HG02884 (cell line): Measurements from ENCODE around the gene CD8B2.
"Not testable (repeated sequence)": the region's sequence is repeated elsewhere in the genome, so short reads cannot be mapped to it uniquely, and the experiment has no call there.

ENCODE experiments used
- ATAC-seq: cut with Tn5 transposase; IDR thresholded peaks from one replicate; pipeline ENCODE4 v1.9.1; 2021; ENCODE audit warnings: mild to moderate bottlenecking, moderate library complexity; ENCODE audit not compliant: unreplicated experiment

Gene CD8B2

DNA sequence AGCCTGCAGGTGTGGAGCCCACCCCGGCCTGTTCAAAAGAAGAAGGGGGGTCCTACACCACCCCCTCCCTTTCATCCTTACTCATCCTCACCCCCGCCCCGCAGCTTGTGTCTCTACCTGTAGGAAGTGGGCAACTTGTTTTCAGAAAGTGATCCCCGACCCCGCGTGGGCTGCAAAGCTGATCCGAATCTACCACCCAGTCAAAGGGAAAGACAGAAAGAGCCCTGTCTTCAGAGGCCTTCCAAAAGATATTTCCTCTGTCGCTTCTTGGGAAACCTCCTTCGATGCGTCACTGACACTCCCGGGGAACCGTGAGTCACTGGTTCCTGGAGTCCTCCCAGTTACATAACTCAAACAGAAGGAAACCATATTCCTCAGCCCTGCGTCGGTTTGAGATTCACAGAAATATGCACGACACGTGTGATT, 24.3 kb downstream of the CD8B2 start:
- ATAC-seq, result not testable (repeated sequence)

DNA sequence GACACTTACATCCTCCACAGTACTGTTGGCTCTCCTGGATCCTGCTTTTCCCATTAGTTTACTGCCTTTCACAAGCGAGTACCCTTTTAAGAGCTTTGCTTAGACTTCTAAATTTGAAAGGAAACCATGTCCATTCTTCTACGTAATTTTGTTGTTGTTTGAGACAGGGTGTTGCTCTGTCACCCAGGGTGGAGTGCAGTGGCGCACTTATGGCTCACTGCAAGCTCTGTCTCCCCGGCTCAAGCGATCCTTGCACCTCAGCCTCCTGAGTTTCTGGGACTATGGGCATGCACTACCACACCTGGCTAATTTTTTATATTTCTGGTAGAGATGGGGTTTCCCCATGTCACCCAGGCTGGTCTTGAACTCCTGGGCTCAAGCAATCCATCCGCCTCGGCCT, 24.8 kb downstream of the CD8B2 start:
- not testable (repeated sequence) for ATAC-seq

DNA sequence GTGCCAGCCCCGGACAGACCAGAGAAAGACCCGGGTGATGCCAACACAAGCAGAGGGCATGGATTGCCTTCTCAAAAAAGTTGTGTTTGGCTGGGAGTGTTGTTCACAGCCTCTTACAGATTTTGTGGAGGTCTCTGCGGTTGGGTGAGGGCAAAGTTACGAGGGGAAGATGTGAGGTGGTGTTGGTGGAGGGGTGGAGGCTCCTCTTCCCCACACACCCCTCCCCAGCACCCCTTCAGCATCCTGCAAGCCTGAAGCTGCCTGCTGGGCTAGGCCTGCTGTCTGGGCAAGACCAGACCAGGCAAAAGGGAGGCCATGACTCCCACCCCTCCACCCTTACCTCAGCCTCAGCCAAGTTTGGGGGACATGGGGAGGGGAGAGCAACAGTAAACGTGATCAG, 26.2 kb downstream of the CD8B2 start:
- ATAC-seq, result not testable (repeated sequence)

DNA sequence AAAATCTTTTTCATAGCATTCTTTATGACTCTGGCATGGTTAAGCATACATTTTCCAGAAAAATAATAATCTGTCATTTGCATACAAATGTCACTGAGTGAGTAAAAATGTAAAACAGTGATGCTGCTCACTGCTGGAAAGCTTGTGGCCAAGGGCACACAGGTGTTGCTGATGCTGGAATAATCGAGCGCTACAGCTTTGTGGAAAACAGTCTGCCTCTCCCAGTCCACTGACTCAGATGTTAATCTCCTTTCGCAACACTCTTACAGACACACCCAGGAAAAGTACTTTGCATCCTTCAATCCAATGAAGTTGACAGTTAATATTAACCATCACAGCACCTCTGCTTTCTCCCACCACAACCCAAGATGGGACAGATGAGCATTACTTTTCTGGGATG, 27.7 kb downstream of the CD8B2 start:
- not testable (repeated sequence) for ATAC-seq

DNA sequence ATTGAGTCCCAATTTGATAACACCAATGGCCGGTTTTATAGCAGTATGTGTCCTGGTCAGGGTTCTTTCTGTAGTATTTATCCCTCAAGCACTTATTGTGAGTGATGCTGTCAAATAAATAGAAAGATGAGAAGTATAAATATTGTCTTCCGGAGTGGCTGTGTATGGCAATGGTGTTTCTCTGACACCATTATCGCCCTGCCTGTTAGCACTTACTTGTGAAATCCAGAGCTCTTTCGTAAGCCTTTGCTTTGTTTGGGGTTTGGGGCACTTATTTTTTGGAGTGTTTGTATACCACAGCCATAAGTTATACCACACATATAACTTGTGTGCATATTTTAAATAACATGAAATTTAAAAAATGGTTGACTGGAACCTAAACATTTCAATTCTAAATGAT, 29.3 kb downstream of the CD8B2 start:
- no peak for ATAC-seq

DNA sequence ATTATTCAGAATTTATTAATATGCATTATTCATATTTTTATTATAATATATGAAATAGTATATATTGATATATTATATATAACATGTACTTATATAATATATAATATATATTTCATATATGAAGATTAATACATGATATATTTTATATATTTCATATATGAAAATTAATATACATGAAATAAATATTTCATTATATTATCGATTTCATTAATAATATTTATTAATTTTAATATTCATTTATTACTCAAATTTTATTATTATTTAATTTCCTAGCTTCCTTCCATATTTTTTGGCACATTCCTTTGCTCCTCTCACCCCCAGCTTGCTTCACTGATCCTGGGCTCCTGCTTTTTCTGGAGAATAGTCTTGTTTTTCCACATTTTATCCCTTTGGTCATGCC, 29.7 kb downstream of the CD8B2 start:
- ATAC-seq, result no peak

DNA sequence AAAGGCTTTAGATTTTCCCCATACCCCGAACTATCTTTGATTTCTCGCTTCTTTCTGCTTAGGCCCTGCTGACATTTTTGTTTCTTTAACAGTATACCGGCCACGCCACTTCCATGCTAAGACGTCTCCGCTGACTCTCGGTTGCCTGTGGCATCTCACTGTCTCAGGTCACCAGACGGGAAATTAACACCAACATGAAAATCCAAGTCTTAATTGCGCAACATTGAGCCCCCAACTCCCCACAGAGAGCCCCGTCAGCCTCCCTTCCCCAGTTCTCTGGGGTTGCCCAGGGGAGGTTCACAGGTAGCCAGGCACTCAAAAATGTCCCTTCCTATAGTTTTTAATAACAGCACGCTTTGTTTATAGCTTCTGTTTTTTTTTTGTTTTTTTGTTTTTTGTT, 30.2 kb downstream of the CD8B2 start:
- no peak for ATAC-seq

DNA sequence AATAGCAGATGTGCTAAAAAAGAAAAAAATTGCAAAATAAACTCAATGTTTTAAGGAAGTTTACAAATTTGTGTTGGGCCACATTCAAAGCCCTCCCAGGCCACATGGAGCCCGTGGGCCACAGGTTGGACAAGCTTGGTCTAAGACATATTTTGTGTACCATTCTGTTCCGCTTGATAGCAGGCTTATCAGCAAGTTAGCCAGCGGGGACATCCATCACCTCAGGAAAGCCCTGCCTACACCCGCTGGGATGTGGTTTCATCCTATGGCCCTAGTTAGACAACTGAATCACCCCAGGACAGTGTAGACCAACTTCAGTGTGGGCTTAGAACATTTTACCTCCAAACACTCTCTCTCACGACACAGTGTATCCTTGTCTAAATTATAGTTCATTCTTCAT, 32.6 kb downstream of the CD8B2 start:
- ATAC-seq, result no peak

DNA sequence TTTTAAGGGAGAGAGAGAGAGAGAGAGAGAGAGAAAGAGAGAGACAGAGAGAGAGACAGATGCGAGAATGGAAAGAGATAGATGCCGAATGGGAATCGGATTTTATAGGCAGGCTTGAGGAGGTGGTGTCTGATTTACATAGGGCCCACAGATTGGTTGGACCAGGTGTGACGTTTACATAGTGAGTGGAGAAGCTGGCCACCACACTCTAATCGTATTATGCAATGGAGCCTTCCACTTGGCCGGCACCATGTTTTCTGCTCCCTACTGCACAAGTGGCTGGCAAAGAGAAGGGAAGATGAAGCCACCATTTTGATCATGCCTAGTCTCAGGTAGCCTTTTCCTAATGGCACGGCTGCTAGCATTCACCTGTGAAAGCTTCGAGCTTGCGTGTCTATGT, 33.9 kb downstream of the CD8B2 start:
- no peak for ATAC-seq

DNA sequence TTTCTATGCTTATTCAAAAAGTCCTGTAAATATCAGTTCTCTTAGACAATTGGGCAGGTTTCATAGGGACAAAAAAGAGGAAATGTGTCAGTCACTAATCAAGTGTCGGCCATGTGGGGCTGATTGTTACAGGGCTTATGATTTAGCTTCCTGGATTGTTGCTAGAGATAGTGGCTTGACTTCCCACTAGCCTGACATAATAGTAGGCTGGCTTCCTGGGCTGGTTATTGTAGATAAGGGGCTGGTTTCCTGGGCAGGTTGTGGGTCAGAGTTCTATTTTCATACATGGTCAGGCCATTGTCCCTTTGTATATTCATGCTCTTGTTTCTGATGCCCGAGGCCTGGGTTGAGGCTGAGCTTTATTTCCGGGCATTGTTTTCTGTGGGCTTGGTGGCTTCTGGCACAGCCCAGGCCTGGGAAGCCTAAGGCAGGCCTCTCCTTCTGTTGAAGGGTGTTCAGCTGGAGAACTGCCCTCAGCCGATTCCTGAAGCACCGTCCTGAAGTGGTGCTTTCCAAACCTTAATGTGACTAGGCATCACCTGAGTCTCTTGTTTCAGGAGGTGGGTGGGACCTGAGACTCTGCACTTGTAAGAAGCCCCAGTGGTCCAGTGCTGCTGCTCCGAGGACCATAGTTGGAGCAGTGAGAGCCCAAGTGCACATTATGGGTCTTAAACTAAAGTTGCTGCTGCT, 37.0 kb downstream of the CD8B2 start:
- no peak for ATAC-seq

DNA sequence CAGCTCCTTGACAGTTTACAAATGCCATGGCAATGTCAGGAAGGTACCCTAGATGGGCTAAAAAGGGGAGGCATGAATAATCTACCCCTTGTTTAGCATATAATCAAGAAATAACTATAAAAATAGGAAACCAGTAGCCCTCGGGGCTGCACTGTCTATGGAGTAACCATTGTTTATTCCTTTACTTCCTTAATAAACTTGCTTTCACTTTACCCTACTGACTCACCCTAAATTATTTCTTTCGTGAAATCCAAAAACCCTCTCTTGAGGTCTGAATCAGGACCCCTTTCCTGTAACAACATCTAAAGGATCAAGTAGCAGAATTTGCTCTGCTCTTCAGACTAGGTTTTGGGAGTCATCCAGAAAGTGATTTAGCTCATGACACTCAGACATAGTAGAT, 43.7 kb downstream of the CD8B2 start:
- ATAC-seq, result no peak

DNA sequence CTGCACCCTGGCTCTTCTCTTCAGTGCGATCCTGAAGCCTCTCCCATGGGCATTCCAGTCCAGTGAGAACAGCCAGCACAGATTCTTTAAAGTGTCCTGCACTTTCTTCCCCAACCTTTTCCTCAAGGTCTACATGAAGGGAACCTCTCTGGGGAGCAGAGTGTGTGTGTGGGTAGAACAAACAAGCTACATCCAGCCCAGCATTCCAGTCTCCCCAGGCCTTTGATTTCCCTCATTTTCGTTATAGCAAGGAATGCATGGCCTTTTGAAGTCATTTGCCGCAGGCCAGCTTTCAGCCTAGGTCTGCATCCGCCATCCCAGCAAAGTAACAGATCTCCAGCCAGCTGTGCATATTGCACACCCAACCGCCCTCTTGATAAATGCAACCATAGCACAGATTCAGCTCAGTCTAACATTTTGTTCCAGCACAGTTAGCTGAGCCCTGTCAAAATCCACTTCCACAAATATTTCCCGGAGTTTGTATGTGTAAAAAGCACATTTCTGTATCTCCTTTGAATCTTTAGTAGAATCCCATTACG, 44.6 kb downstream of the CD8B2 start:
- no peak for ATAC-seq

DNA sequence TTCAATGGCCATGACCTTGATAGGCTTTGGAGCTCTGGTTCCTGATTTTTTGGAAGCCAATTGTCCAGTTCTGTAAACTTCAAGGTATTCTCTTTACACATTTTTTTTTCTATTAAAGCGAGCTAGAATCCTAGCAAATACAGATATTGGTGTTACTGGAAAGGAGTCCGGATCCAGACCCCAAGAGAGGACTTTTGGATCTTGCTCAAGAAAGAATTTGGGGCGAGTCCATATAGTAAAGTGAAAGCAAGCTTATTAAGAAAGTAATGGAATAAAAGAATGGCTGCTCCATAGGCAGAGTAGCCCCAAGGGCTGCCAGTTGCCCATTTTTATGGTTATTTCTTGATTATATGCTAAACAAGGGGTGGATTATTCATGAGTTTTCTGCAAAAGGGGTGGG, 45.1 kb downstream of the CD8B2 start:
- no peak for ATAC-seq

DNA sequence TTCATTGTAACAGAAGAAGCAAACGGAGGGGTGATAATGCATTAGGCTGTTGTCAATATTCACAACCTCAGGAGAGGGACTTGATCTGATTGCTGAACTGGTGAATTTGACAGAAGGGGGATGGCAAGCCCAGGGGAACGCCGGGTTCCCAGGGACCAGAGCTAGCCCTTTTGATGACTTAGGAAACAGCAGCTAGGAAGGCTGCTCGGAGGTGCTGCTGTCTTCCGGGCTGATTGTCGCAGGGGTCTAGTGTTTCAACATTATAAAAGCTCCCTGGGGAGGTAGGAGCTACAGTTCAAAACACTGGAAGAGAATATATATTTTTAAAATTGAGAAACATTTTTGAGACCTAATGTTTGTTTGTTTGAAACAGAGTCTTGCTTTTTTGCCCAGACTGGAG, 47.3 kb downstream of the CD8B2 start:
- ATAC-seq, result no peak

DNA sequence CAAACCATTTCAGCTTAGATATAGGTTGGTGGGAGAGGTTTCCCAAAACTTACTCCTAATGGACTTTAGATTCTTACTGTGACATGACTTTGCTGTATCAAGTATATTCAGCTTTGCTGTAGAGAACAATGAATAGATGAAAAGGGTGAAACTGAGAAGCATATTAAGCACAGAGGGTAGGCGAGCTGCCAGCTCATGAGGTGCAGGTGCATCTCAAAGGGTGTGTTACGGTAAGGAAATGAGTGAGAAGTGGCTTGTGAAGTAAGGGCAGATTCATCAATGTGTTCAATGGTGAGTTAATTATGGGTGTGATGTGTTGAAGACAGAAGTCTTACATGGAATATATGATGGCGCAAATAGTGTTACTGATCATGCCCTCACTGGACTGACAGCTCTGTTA, 49.3 kb downstream of the CD8B2 start:
- no peak for ATAC-seq

DNA sequence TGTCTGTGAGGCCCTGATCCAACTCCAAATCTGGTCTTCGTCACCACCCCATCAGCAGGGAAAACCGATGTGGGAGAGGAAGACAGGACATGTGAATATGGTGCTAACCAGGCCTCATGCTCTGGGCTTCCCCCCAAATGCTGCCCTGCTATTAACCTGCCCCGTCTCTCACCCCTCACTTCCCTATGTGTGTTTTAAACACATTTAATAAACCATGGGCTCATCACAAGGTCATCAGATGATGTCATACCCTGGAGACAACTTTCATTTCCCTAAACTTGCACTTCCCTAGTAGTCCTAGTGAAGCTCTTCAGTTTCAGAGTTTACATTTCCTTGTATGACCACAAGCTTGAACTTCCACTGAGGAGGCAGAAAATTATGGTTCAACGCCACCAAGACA, 49.9 kb downstream of the CD8B2 start:
- no peak for ATAC-seq

DNA sequence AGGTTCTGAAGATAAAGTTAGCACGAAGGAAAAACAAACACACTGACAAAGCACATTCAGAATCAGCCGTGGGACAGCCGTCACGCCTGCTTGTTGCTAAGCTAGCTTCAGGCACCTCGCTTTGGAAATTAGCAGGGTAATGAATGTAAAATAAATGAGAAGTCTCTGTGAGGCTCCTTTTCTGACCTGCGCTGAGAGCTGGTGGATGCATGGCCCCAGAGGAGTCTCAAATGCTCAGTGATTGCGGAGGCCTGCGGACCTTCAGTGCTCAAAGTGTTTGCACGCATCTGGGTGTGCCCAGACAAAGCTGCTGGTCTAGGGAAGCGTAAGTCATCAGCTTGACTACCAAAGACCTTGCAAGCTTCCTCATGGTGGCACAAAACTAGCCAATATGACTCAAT, 50.6 kb downstream of the CD8B2 start:
- no peak for ATAC-seq

DNA sequence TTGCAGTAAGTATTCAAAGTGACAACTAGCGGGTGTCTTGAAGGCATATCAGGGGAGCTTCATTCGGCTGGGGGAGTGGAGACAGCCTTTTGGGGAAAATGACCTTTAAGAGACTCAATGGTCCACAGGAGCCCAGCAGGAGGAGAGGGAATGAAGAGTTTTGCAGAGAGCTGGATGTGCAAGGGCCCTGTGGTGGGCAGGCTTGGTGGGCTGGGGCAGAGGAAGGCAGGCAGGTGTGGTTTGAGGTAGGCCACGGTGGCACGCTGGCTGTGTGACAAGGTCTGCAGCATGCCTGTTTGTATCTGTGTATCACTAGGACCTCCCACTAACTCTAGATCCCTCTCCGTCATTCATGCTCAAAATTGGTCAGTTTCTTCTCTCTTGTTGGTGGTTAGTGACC, 53.7 kb downstream of the CD8B2 start:
- ATAC-seq, result no peak

DNA sequence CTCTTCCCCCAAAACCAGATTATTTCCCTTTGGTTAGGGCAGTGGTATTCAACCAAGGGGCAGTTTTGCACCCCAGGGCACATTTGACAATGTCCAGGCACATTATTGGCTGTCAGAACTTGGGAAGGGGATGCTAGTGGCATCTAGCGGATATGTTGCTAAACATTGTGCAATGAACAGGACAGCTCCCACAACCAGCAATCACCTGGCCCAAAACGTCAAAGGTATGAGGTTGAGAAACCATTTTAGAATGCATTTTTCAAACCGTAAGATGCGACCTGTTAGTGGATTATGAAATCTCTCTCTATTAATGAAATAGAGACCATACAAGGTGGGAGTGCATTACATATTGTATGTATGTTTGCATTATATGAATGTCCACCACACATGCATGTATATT, 54.2 kb downstream of the CD8B2 start:
- ATAC-seq, result no peak

DNA sequence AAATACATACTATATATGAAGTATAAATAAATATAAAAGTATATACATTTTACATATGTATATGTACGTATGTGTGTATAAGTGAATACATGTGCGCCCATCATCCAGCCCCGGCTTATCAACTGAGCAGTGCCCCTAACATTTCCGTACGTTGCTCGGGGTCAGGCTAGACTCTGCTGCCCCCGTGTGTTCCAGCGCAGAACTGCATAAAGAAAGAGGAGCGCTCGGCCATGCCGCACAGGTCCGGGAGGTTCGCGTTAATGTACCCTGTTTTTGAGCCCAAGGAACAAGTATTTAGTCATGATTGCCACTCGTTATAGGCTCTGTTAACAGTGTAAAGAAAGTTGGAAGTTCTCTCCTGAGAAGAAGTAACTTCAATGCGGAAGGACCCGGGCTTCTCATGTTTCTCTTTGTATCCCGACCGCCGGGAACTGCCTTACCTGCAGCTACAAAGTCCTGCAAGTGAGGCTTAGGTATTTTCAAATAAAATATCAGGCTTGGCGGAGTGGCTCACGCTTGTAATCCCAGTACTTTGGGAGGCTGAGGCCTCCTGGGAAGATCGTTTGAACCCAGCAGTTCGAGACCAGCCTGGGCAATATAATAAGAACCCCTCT, 55.7 kb downstream of the CD8B2 start:
- ATAC-seq, result peak; percentile 93

DNA sequence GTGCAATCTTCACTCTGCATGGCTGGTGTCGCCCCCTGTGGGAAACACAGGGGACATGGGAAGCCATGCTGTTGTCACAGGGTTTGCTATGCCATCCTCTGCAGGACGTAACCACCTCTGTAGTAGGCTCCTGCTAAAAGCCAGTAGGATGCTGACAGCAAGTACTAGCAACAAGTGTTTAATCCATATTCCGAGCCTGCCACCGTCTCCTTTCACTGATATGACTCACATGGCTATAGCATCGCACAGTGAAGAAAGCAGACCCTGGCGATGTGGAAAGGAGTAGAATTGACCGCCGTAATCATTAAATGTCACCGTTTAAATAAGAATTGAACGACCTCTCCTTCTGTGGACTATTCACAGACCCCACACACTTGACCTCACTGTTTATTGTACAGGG, 57.8 kb downstream of the CD8B2 start:
- ATAC-seq, result no peak

DNA sequence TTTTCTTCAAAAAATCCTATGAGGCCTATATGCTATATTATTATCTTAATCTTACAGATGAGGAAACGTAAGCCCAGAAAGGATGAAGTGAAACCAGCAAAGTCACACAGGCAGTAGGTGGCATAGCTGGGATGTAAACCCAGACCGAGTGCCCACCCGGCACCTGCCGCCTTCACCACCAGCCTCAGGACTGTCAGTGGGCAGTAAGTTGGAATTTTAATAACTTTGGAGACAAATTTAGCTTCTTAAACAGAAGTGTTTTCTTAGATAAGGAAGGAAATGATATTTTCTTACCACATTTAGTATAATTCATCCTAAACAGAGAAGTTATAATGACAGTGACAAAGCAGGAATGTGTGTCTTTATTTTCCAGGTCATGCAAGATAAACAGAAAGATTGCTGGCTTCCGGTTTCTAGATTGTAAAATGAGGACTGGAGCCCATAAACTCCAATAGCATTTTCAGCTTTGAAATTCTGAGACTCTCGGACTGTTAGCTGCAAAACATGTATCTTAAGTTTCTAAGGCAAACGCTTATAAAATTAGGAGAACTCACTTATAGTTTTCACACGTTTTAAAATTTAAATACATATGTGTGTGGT, 59.3 kb downstream of the CD8B2 start:
- no peak for ATAC-seq
